H4 (cell line): Measurements from ENCODE around the gene SLCO4C1. TPM values are rescaled to one million over a fixed set of nuclear protein-coding genes. Genes with fewer than 3 reads are reported as not detected.
"Not testable (repeated sequence)": the region's sequence is repeated elsewhere in the genome, so short reads cannot be mapped to it uniquely, and the experiment has no call there.

Source experiments
- DNase-seq: peaks from one replicate; pipeline ENCODE4 v3.0.0-alpha.2; 2015; ENCODE audit warnings: low spot score
- total RNA-seq: library from RNA; depleted of rRNA; stranded (reverse); fragments of >200 nt; shearing (Covaris generic); gene quantifications from 2 replicates; pipeline ENCODE4 v1.2.3, GENCODE V29; 2014; rRNA removed

SLCO4C1 gene, protein sequence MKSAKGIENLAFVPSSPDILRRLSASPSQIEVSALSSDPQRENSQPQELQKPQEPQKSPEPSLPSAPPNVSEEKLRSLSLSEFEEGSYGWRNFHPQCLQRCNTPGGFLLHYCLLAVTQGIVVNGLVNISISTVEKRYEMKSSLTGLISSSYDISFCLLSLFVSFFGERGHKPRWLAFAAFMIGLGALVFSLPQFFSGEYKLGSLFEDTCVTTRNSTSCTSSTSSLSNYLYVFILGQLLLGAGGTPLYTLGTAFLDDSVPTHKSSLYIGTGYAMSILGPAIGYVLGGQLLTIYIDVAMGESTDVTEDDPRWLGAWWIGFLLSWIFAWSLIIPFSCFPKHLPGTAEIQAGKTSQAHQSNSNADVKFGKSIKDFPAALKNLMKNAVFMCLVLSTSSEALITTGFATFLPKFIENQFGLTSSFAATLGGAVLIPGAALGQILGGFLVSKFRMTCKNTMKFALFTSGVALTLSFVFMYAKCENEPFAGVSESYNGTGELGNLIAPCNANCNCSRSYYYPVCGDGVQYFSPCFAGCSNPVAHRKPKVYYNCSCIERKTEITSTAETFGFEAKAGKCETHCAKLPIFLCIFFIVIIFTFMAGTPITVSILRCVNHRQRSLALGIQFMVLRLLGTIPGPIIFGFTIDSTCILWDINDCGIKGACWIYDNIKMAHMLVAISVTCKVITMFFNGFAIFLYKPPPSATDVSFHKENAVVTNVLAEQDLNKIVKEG
- total RNA-seq: 0.15 TPM in 1 of 2 replicates, not detected in the other

DNA sequence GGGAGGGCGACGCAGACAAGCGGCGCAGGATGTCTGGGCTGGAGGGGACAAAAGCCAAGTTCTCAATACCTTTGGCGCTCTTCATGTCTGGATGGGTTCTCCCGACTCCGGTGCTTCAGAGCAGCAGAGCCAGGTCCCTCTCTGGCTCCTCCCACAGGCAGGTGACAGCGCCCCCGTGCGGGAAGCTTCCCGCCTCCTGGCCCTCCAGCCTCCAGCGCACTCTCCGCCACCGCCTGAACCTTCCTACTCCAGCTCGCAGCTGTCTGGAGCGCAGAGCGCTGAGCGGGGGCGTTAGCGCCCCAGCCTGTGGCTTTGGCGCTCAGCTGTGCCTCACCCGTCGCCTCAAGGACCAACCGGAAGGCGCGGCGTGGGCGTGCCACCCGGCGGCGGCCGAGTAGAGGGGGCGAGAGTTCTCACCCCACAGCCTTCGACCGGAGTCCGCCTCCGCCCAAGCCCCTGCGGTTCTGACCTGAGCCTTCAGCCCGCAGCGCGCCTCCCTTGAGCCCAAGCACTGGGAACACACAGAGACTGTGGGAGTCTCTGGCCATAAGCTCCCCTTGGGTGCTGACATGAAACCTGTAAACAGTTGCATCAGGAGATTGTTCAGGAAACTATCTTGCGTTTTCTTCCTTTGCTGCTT, at the start of gene SLCO4C1:
Gene SLCO4C1 (minus strand): TSS at position 107 of the 640 bp plus-strand sequence. CDS start 22 bp downstream, at position 85.
- DNase-seq: no peak

DNA sequence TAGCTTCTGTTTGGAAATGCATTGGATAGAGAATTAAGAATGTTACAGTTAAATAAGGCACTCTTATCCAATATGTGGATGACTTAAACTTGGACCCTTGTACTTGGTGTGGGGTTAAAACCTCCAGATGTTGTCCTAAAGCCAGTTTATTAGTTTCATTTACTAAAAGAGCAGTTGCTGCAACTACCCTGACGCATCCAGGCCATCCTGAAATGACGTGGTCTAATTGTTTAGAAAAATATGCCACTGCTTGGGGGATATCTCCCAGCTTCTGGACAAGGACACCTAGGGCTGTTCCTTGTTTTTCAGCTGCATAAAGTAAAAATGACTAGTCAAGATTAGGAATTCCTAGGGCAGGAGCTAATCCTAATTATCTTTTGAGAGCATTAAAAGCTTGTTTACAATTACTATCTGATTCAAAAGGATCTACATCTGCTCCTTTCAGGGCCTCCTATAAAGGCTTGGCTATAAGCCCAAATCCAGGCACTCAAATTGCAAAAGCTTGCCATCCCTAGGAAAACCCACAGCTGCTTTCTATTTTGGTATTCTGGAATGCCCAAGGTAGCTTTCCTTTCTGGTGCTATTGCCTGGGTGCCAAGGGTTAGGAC, 45.7 kb upstream of the SLCO4C1 start:
- DNase-seq: peak; percentile 58

DNA sequence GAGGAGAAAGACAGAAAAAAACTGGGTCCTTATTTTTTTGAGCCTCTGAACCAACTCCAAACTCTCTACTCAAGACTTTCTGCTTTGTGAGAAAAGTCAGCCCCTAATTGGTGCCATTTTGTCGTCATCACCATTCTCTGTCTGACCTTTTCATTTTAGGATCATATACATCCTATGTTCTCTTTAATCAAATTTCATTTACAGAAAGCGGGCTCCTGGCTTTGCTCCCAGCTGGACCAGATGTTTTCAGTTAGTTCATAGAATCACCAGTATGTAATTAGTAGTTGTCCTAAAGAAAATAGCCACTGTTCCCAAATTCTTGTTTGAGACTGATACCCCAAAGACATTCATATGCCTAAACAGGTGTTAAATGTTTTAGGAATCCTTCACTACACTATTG, 28.6 kb upstream of the SLCO4C1 start:
- DNase-seq: no peak

DNA sequence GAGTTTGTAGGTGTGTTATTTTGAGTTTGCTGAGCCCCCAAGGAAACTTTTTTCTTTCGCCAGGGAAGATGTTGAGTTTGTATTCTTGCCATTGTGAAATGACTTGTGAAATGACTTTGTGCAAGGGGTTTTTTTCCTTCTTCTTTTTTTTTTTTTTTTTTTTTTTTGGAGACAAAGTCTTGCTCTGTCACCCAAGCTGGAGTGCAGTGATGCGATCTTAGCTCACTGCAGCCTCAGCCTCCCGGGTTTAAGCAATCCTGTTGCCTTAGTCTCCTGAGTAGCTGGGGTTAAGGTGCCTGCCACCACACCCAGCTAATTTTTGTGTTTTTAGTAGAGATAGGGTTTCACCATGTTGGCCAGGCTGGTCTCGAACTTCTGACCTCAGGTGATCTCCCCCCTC, 22.7 kb upstream of the SLCO4C1 start:
- DNase-seq: not testable (repeated sequence)

DNA sequence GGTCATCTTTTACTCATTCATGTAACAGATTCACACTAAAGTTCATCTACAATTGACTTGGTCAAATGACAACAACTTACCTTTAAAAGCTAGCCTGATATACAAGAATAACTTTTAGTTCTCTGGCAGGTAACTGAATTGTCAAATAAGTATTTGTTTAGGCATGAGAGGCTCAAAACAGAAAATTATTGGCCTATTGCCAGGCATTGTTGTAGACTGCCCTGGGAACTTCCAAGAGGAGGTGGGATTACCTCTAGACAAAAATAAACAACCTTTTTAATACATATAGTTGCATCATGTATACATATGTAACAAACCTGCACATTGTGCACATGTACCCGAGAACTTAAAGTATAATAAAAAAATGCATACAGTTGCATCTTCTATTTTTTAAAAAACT, 18.2 kb upstream of the SLCO4C1 start:
- DNase-seq: no peak

DNA sequence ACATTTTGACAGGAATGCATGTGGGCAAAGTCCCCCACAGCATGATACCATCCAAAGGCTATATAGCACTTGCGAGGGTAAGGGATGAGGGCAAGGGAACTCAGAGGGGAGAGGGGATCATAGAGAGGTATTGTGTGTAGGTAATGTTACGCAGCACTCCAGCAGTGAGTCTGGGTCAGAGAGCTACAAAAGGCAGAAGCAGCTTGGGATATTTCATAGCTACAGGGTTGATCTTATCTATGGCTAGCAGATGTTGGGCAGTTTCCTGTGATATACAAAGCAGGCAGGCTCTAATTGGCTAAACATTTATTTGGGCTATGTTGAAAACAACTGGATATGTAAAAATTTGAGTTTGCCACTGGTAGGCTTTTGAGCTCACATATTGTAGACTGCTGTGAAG, 17.8 kb upstream of the SLCO4C1 start:
- DNase-seq: no peak

DNA sequence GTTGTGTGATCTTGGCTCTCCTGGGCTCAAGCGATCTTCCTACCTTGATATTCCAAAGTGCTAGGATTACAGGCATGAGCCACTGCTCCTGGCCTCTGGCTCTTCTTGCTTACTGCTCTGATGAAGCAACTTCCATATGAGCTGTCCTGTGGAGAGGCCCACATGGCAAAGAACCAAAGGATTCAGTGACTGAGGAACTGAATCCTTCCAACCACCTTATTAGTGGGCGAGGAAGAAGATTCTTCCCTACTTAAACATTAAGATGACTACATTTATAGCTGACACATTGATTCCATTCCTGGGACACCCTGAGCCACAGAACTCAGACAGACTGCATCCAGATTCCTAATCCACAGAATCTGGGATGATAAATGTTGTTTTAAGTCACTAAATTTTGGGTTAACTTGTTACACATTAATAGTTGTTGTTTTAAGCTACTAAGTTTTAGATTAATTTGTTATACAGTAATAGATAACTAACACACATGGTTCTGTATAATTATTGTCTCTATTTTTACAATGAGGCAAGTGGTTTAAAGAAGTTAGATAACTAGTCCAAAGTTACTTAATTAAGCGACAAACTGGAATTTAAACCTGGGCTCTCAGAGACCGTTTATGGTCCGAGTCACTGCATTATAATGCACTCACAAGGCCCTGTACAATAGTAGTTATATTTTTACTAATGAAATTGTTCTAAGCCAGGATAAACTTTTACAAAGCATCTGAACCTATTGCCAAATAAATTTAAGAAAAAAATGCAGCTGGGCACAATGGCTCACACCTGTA, 16.7 kb upstream of the SLCO4C1 start:
- DNase-seq: no peak

DNA sequence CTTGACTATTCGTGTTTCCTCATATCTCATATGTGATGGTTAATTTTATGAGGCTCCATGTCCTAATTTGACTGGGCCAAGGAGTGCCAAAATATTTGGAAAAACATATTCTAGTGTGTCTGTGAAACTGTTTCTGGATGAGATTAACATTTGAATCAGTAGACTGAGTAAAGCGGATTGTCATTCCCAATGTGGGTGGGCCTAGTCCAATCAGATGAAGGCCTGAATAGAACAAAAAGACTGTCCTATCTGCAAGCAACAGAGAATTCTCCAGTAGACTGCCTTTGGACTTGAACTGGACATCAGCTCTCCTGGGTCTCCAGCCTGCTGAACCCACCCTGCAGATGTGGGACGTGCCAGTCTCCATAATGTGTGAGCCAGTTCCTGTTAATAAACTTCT, 13.5 kb upstream of the SLCO4C1 start:
- no peak for DNase-seq

DNA sequence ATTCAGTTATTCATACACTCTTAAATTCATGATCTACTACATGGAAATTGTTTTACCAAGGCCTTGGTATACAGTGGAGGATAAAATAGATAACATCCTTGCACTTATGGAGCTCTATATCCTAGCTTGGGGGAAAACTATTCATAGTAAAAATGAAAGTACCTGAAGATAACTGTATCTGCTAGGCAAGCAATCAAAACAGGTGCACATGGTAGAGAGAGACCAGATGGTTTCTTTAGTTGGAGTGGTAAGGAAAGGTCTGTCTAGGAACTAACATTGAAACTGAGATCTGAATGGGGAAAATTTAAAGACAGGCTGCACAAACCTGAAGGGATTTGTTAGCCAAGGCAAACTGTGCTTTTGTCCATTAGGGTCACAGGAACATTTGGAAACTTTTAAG, 11.1 kb upstream of the SLCO4C1 start:
- no peak for DNase-seq

DNA sequence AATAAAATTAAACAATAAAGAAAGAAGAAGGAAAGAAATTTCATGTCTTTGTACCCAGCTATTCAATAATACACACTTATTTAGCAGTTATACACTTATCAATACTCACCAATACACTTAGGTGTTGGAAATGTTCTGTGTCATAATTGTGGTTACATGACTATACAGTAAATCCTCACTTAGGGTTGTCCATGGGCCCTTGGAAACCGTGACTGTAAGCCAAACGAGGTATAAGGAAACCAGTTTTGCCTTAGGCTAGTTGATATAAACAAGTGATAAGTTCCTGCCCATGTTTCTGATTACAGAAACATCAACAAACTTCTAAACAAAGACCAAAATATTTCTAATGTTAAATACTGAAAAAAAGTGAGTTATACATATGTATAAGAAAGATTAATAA, 10.0 kb upstream of the SLCO4C1 start:
- peak; percentile 44 for DNase-seq

DNA sequence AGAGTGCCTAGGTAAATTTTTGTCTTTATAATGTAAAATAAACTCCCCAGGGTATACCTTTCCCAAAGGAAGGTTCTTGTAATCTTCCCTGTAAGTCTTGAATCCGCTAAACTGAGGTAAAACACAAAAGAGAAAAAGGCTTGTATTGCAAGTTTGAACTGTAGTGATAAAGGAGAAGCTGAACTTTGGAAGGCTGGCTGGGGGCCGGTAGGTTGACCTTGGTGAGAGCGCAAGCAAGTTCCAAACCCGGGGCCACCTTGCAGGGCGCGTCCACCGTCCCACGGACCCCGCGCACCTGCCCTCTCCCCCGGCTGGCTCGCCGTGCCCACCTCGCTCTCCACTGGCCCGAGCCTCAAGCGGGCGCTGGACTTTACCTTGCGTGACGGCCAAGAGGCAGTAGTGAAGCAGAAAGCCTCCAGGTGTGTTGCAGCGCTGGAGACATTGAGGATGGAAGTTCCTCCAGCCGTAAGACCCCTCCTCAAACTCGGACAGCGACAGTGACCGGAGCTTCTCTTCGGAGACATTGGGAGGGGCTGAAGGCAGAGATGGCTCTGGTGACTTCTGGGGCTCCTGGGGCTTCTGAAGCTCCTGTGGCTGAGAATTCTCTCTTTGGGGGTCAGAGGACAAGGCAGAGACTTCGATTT, 428 bp downstream of the SLCO4C1 start:
- no peak for DNase-seq

DNA sequence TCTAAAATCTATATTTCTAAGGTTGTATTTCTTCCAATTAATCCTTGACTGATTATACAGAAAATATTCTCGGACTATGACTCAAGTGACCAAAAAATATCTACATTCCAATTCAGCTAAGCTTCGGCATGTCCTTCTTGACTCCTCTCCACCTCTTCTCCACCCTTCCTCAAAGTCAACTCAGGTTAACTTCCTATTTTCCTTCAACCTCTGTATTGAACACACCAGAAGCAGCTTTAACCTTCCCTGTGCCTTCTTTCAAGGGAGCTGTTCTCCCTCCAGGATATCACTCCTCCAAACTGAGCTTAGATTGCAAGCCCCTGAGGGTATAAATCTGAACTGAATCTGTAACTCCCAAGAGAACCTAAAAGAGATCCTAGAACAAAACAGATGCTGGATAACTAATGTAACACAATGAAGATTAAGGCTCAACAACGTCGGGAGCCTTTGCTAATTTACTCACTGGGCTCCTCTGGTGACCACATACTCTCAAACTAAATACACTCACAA, 1.1 kb downstream of the SLCO4C1 start:
- no peak for DNase-seq

DNA sequence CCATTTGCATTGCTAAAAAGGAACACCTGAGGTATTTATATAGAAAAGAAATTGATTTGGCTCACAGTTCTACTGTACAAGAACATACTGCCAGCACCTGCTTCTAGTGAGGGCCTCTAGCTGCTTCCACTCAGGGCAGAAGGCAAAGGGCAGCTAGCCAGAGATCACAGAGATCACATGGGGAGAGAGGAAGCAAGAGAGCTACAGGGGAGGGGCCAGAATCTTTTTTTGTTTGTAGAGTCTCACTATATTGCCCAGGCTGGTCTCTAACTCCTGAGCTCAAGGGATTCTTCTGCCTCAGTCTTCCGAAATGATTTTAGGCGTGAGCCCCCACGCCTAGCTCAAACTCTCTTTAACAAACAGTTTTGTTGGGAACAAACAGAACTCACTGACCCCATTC, 6.1 kb downstream of the SLCO4C1 start:
- DNase-seq: no peak

DNA sequence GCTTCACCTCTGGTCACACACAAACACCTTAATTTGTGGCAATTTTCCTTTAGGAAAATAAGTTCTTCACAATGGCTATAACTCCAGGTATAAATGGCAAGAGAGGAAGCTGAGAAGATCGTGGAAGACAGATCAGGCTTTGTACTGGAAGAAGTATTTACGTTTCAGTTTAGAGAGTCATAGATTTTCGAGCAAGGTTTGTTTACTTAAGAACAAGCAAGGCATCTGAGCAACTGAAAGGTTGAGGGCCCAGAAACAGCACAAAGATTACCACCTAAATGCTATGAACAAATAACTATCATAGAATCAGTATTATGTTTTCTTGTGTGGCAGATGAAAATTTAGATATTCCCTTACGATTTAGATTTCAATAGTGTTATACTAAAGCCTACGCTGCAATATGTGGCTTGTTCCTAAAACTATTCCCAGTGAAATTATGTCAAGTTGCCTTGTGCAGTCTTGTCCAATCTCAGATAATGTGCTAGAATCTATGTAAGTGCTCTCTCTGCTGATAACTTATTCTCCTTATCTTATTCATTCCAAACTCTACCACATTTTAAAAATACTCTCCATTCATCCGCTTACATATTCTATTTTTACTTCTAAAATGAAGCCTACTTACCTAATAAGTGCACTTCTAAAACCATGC, 6.7 kb downstream of the SLCO4C1 start:
- no peak for DNase-seq

DNA sequence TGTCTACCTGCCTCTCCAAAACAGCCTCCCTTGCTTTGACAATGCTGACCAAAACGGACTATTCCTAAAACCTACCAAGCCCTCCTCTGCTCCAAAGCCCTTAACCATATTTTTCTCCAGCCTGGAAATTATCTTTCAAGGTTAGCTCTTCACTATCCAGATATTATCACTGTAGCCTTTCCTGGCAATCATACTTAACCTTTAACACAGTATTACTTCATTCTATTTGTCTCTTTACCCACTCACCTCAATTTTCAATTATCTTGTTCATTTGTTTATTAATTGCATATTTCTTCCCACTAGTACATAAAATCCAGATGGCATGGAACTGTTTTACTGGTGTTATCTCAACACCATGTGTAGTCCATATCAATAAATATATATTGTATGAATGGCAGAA, 7.5 kb downstream of the SLCO4C1 start:
- no peak for DNase-seq

DNA sequence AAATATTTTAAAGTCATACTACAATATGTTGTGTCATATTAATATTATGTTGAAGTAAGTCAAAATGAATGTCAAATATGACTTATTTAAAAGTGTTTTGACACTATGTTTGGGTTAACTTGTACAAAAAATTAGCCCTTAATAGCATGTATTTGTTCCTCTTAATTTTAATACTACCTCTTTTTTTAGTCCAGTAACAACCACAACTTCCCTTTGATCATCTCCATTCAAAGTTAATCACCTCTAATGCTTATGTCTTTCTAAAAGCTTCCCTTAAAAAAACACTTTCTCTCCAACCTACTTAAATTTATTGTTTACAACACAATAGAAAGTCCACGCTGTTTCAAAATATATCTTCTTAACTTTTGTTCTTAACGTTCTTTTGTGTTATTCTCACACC, 9.6 kb downstream of the SLCO4C1 start:
- DNase-seq: no peak

DNA sequence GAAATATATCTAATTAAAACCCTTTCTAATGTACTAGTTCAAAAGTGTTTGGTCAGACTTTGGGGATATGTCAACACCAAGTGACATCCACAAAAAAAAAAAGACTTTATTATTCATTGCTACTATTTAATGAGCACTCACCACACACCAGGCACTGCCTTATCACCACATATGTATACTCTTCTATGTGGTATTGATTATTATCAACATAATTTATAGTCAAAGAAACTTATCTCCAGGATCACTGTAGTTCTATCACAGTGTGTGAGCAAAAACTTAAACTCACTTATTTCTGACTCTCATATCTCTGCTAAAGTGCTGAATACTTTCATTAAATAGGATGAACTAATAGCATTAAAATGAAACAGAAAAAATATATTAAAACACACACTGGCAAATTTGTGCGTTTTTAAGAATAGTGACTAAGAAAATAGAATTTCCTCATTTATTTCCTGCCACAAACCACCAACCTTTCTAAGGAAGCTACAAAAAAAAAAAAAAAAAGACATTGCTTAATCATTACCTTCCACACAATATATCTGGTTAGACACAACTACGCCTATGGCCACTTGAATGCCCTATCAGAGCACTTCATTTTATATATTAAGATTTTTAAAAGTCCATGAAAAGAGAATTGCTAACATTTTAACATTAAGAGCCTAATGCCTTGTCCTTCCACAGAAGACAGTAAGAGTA, 12.8 kb downstream of the SLCO4C1 start:
- no peak for DNase-seq

DNA sequence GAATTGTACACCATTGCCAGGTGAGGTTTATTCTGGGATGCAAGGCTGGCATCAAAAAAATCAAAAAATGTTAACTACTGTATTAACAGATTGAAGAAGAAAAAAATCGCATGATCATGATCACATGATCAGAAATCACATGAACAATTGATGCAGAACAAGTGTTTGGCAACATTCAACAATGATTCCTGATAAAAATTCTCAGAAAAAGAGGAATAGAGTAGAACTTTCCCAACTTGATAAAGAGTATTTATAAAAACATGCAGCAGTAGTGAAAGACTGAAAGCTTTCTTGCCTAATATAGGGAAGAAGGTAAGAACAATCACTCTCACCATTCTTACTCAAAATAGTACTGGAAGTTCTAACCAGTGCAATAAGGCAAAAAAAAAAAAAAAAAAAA, 16.4 kb downstream of the SLCO4C1 start:
- no peak for DNase-seq

DNA sequence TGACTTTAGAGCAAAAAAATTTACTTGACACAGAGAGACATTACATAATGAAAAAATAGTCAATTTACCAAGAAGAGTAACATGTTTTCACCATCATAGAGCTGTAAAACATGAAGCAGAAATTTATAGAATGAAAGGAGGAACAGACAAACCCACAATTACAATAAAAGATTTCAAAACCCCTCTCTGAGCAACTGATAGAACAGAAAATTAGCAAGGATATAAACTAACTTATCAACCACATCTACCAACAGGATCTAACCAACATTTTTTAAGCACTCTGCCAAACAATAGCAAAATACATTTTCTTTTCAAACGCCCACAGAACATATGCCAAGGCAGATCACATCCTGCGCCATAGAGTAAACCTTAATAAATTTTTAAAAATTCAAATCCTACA, 17.9 kb downstream of the SLCO4C1 start:
- DNase-seq: no peak

DNA sequence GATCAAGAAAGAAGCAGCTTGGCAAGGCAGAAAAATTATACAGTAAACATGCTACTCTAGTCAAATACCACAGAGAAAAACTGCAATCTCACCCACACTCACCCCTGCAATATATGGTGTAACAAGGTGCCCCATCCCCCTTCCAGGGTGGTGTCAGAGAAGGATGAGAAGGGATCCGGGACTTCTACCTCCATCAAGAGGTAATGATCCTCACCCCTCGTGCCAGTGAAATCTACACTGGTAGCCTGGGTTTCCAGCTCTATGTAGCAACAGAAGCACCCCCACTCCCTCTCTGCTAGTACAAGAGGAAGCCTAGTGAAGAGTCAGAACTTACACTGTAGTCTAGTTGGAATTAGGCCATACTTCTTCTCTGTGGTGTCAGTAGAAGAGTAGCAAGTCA, 18.9 kb downstream of the SLCO4C1 start:
- no peak for DNase-seq
